ENCODE measurements around the gene SMIM24.
"Not testable (repeated sequence)": the region's sequence is repeated elsewhere in the genome, so short reads cannot be mapped to it uniquely, and the experiment has no call there.

The SMIM24 gene

GRCh38 chr19:3480383-3481091, at the start of gene SMIM24:
Gene SMIM24 (minus strand): TSS chr19:3480525. CDS start chr19:3480463, 62 bp downstream.
- DNase-seq (ENCODE audit: low read depth in 4 of 4, low spot score in 1 of 4), result no peak

- not testable (repeated sequence) for DNase-seq (ENCODE audit: low read depth in 4 of 4, low spot score in 1 of 4)
Observed at GRCh38 chr19:3529299-3529698, 49.0 kb upstream of the SMIM24 start.

GRCh38 chr19:3528539-3529211, 48.4 kb upstream of the SMIM24 start:
- DNase-seq (ENCODE audit: low read depth in 4 of 4, low spot score in 1 of 4), result no peak

- no peak for DNase-seq (ENCODE audit: low read depth in 4 of 4, low spot score in 1 of 4)
Observed at GRCh38 chr19:3528080-3528479, 47.8 kb upstream of the SMIM24 start.

- no peak for DNase-seq (ENCODE audit: low read depth in 4 of 4, low spot score in 1 of 4)
Observed at GRCh38 chr19:3527238-3527910, 47.0 kb upstream of the SMIM24 start.

GRCh38 chr19:3526507-3527237, 46.3 kb upstream of the SMIM24 start:
- no peak for DNase-seq (ENCODE audit: low read depth in 4 of 4, low spot score in 1 of 4)

- DNase-seq (ENCODE audit: low read depth in 4 of 4, low spot score in 1 of 4), result no peak
Observed at GRCh38 chr19:3524904-3525451, 44.7 kb upstream of the SMIM24 start.

- no peak for DNase-seq (ENCODE audit: low read depth in 4 of 4, low spot score in 1 of 4)
Observed at GRCh38 chr19:3524078-3524842, 43.9 kb upstream of the SMIM24 start.

GRCh38 chr19:3523361-3524077, 43.2 kb upstream of the SMIM24 start:
- no peak for DNase-seq (ENCODE audit: low read depth in 4 of 4, low spot score in 1 of 4)

GRCh38 chr19:3522421-3523360, 42.4 kb upstream of the SMIM24 start:
- no peak for DNase-seq (ENCODE audit: low read depth in 4 of 4, low spot score in 1 of 4)

- DNase-seq (ENCODE audit: low read depth in 4 of 4, low spot score in 1 of 4), result no peak
Observed at GRCh38 chr19:3521104-3521445, 40.8 kb upstream of the SMIM24 start.

GRCh38 chr19:3520166-3521103, 40.1 kb upstream of the SMIM24 start:
- no peak for DNase-seq (ENCODE audit: low read depth in 4 of 4, low spot score in 1 of 4)

GRCh38 chr19:3519126-3519525, 38.8 kb upstream of the SMIM24 start:
- no peak for DNase-seq (ENCODE audit: low read depth in 4 of 4, low spot score in 1 of 4)

GRCh38 chr19:3518659-3519058, 38.3 kb upstream of the SMIM24 start:
- no peak for DNase-seq (ENCODE audit: low read depth in 4 of 4, low spot score in 1 of 4)

GRCh38 chr19:3518255-3518654, 37.9 kb upstream of the SMIM24 start:
- DNase-seq (ENCODE audit: low read depth in 4 of 4, low spot score in 1 of 4), result no peak

- no peak for DNase-seq (ENCODE audit: low read depth in 4 of 4, low spot score in 1 of 4)
Observed at GRCh38 chr19:3517638-3518037, 37.3 kb upstream of the SMIM24 start.

GRCh38 chr19:3516675-3517207, 36.4 kb upstream of the SMIM24 start:
- no peak for DNase-seq (ENCODE audit: low read depth in 4 of 4, low spot score in 1 of 4)

Data from stimulated activated CD4-positive, alpha-beta T cell treated with anti-CD3 and anti-CD28 coated beads, Interleukin-1b, Interleukin-23, amount 100 ng/mL, for 24 hours (primary cell).